Omental fat pad (tissue), 4 donors: Measurements from ENCODE around the gene FOXJ3. TPM values are rescaled to one million over a fixed set of nuclear protein-coding genes. Genes with fewer than 3 reads are reported as not detected.

Experiments used
- ATAC-seq: fragments of 150-250 bp; one replicate; pipeline ENCODE4 v1.9.1; 2016; ENCODE audit warnings: mild to moderate bottlenecking, moderate library complexity; ENCODE audit not compliant: low FRiP score
- DNase-seq: peaks from one replicate; pipeline ENCODE4 v3.0.0-alpha.2; 2019; ENCODE audit warnings: low spot score
- CTCF ChIP-seq, 3 donors: fragments of 450-650 bp; IDR thresholded peaks; one replicate each; pipeline ENCODE4 v1.5.1; 2016 to 2017; ENCODE audit warnings: antibody characterized with exemption in 3 of 3, mild to moderate bottlenecking in 3 of 3, moderate library complexity in 2 of 3
- total RNA-seq, 4 donors: library from RNA; depleted of rRNA; stranded (reverse); fragments of >200 nt; gene quantifications; one replicate each; pipeline ENCODE4 v1.1.0, GENCODE V29; 2016

FOXJ3 gene
- total RNA-seq, 4 donors from 2014 or later, result 49.7 to 83.5 (median 56.1) TPM

GRCh38 chr1:42183957-42184268 is 151.1 kb downstream of the FOXJ3 start:
- ATAC-seq, result no peak
- no peak for TF ChIP-seq CTCF (IDR thresholded peaks at IDR 0.05)
- no peak for DNase-seq

GRCh38 chr1:42183210-42183956 is 151.7 kb downstream of the FOXJ3 start:
- no peak for TF ChIP-seq CTCF (IDR thresholded peaks at IDR 0.05)
- DNase-seq, result no peak
- ATAC-seq, result no peak

DNA sequence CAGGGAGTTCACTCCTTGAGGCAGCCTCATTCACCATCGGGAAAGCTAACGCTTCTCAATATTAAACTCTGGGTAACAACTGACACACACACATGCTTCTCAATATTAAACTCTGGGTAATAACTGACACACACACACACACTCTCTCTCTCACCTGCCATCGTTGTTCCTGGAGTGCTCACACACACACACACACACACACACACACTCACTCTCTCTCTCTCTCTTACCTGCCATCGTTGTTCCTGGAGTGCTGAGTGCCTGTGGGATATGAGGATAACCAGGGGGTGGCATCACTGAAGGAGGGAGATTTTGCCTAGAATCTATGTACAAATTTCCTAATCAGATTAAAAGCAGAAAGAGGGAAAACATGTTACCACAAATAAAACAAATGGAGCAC is 153.3 kb downstream of the FOXJ3 start:
- TF ChIP-seq CTCF (IDR thresholded peaks at IDR 0.05), result no peak
- no peak for ATAC-seq
- no peak for DNase-seq

DNA sequence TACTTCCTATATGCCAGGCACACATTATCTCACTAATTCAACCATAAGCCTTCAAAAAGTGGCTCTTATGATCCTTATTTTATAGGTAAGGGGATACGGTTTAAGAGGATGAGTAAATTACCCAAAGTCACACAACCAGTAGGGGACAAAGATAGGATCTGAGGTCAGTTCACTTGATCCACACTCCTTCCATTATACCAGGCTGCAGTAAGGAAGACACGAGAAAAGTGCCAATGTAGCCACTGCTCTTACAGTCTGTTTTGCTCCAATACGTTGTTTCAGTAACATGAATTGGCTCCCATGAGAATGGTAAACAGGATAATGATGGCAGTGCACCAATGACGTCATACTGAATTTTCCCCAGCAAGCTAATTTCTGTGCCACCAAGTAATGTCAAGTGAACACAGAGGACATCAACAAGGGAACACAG is 155.1 kb downstream of the FOXJ3 start:
- ATAC-seq, result no peak
- TF ChIP-seq CTCF (IDR thresholded peaks at IDR 0.05), result no peak
- DNase-seq, result no peak

GRCh38 chr1:42179275-42179674 is 155.8 kb downstream of the FOXJ3 start:
- ATAC-seq (no peak), DNase-seq (no peak)
- no peak for TF ChIP-seq CTCF (IDR thresholded peaks at IDR 0.05)

DNA sequence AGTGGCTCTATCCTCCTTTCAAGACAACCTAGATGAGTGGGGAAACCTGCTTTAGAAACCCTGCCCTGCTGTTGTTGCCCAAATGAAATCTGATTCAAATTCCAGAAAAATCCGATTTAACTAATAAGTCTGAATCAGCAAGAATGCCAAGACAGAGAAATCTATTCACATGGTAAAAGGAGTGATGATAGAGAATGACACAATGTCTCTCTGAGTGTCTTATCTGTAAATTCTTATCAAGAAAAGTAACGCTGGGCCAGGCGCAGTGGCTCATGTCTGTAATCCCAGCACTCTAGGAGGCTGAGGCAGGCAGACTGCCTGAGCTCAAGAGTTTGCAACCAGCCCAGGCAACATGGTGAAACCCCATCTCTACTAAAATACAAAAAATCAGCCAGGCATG is 156.8 kb downstream of the FOXJ3 start:
- ATAC-seq (no peak), DNase-seq (no peak)

More for the DNA sequence above, 156.8 kb downstream of the FOXJ3 start:
- no peak for TF ChIP-seq CTCF (IDR thresholded peaks at IDR 0.05)
